Inflammatory macrophage treated with lipopolysaccharide for 4 hours (primary cell): ENCODE results near the gene SLC24A4.

Source experiments
- DNase-seq: peaks from one replicate; pipeline ENCODE4 v3.0.0-alpha.2; 2020

Gene SLC24A4

GRCh38 chr14:92507174-92507768 is 184.3 kb downstream of the SLC24A4 start:
- peak; percentile 91 for DNase-seq

DNA sequence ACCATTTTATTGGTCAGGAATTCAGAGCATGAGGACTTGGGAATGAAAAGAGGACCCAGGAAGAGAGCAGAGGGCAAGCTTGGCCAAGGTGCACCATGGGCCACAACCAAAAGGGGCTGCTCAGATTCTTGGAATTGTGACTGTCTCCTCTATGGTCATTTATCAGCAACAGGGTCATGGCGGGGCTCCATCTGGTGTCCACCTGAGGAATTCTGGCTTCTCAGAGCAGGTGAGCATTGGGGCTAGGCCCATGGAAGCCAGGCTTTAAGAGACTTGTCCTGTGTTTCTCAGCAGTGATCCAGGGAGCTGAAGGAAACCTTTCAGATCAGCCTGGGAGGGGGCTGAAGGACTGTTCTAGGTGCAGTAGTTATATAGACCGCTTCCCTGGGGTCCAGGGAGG is 188.0 kb downstream of the SLC24A4 start:
- DNase-seq, result no peak

- no peak for DNase-seq
Observed at GRCh38 chr14:92511453-92512238, 188.7 kb downstream of the SLC24A4 start.

GRCh38 chr14:92512807-92513203 is 189.8 kb downstream of the SLC24A4 start:
- DNase-seq, result no peak

GRCh38 chr14:92513204-92513965 is 190.4 kb downstream of the SLC24A4 start, which contains the start of gene RIN3:
Gene RIN3, plus strand, starts transcription at chr14:92513781. Its CDS starts 152 bp downstream, at chr14:92513933.
- DNase-seq, result peak; percentile 77

DNA sequence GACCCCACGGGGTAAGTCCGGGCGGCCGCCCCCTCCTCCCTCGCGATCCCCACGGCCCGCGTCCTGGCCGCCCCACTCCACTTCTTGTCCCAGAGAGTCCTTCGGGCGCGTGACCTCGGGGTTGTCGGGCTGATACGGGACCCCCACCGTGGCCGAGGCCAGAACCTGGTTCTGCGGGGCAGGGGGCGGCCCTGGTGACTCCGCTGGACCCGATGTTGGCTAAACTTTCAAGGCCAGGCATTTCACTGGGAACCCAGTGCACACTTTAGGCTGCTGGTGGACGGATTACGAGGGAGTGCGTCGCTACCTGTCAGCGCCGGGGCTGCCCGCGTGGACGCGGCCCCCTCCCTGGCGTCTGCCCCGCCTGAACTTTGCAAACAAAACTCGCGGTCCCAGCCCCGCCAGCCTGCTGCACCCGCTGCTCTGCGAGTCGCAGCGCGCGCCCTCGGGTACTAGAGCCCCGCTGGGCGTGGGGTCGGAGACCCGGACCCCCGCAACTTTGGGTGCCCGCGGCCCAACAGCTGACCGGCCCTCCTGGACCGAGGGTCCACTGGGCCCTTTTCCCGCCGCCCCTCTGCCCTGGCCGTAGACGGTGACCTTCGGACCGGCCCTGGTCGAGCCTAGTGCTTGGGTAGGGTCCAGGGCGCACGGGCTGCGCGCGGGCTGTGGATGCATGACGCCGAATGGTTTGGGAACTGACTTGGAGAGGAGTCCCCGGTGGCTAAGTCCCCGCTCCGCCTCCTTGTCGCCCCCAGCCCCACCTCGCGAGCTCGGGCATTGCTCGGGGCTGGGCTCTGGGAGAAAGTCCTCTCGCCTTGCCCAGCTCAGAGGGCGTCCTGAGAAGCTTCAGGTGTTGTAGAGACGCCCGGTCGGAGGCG is 191.2 kb downstream of the SLC24A4 start:
- DNase-seq, result no peak

- DNase-seq, result peak; percentile 48
Observed at GRCh38 chr14:92514844-92515514, 192.0 kb downstream of the SLC24A4 start.

DNA sequence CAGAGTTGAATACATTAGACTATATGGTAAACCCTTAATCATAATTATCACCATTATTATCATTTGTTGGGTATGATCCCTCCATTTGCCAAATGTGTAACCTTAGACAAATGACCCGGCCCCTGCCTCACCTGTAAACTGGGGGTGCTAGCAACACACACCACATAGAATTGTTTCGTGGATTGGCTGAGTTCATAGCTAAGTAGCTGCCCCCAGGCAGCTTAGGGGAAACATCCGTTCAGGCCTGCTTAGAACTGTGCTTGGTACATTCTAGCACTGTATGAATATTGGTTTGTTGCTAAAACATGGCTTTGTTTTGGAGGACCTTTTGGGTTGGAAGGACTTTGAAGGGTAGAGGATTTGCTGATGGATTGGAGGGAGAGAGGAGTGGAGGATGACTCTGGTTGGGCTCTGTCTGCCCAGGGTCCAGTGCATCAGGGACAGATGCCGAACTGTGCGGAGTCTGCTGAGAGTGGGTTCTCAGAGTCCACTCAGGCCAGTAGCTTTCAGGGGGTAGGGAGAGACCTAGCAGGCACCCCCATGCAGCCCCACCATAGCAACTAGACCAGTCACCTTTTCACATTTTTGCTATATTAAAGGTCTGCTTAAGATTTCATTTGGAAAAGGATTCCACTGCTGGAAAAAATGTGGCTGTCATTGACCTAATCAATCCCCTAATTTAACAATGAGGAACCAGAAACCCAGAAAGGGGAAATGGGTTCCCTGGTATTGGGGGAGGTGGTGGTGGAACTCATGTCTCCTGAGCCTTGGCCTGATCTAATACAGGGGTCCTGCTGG is 192.8 kb downstream of the SLC24A4 start:
- peak; percentile 66 for DNase-seq

- no peak for DNase-seq
Observed at GRCh38 chr14:92516344-92516965, 193.5 kb downstream of the SLC24A4 start.

- DNase-seq, result no peak
Observed at GRCh38 chr14:92516966-92517506, 194.1 kb downstream of the SLC24A4 start.

- DNase-seq, result no peak
Observed at GRCh38 chr14:92517761-92518160, 194.8 kb downstream of the SLC24A4 start.

DNA sequence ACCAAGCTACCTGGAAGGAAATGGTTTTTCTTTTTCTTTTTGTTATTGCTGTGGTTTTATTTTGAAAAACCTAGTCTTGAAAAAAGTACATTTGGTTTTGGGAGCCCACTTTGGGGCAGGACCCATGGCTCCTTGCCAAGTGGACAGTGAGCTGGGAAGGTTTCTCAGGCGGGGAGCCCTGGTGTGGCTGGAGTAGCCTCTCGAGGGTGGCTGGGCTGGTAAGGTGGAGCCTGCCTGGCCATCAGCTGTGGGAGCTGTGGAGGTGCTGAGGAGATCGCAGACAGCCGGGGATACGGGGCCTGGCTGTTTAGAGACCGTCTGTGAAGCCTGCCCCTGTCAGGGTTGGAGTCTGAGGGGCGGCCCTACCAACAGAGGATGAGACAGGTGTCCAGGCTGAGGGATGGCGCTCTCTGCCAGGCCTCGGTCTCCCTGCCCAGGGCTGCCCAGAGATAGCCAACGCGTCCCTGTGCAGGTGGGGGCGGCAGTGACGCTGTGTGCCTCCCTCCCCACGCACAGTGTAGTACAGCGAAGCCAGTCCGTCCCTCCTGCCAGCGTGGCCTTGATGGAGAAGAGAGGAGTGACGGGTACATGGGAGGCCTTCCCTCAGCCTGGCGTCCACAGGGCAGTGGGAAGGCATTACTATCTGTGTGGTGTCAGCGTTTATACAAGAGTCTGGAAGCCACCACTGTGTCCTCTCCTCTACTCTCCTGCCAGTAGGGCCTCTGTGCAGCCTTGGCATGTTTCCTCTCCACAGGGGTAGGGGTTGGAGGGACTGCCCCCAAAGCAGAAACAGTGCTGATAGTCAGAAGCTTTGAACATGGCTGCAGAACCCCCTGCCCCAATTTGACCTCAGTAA is 196.5 kb downstream of the SLC24A4 start:
- no peak for DNase-seq

GRCh38 chr14:92520102-92521057 is 197.4 kb downstream of the SLC24A4 start:
- DNase-seq, result peak; percentile 73

DNA sequence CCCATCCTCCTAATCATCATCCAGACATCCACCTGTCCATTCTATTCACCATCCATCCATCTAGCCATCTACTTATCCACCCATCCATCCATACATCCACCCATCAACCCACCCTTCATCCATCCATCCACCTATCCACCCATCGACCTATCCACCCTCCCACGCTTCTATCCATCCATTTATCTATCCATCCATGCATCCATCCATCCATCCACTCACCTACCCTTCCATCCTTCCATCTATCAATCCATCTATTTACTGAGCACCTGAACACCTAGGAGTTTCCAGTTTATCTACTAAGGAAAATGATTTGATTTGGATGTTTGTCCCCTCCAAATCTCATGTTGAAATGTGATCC is 198.1 kb downstream of the SLC24A4 start:
- DNase-seq, result no peak

DNA sequence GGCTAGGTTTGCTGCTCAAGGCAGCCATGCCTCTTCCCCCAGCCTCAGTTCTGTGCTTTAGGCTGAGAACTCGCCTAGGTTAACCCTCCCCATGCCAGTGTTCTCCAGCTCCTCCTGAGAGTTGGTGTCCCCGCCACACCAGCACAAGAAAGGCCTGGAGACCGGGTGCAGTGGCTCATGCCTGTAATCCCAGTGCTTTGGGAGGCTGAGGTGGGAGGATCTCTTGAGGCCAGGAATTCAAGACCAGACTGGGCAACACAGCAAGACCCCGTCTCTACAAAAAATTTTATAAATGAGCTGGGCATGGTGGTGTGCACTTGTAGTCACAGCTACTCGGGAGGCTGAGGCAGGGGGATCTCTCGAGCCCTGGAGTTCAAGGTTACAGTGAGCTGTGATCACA is 200.8 kb downstream of the SLC24A4 start:
- no peak for DNase-seq

GRCh38 chr14:92524602-92525185 is 201.7 kb downstream of the SLC24A4 start:
- no peak for DNase-seq

DNA sequence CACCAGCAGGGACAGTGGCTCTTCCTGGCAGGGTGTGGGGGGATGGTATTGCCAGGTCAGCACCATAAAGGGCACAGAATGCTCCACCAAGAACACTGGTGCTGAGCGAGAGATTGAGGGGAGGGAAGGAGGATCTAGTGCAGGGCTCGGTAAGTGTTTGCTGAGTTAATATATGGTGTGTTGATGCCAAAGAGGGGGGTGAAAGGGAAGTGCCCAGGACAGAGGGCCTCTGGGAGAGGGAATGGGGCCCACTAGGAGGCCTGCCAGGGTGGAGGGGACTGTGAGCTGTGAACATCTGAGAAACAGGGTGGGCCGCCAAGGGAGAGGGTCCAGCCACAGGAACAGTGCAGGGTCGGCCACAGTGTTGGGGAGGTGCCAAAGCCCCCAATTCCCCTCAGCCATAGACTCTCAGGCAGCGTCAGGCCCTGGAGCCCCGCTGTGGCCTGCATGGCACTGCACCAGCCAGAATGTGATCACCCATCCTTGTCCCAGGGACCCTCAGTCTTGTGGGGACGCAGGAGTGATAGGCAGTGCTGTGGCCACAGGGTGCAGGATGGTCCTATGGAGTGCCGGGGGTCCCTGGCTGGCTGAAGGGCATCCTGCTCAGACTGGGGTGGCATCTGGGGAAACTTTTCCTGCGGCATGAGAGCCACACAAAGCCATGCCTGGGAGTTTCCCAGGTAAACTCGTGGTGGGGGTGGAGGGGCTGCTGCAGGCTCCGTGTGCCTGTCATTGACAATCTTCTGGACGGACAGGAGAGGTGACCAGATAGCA is 202.5 kb downstream of the SLC24A4 start:
- DNase-seq, result no peak
